SKM-1 treated with dmso at 0.1 percent for 144 hours (cell line): Measurements from ENCODE around the gene RGMB.
A peak's percentile ranks its signal among the peaks of the same experiment; 100 is the strongest.

Experiments
- DNase-seq: peaks from one replicate; lab custom pipeline; 2025; ENCODE audit not compliant: unreplicated experiment; lab: John Stamatoyannopoulos, UW

RGMB gene

GRCh38 chr5:98784411-98784810 is 10.9 kb downstream of the RGMB start:
- no peak for DNase-seq

GRCh38 chr5:98785244-98785643 is 11.8 kb downstream of the RGMB start:
- DNase-seq: no peak

DNA sequence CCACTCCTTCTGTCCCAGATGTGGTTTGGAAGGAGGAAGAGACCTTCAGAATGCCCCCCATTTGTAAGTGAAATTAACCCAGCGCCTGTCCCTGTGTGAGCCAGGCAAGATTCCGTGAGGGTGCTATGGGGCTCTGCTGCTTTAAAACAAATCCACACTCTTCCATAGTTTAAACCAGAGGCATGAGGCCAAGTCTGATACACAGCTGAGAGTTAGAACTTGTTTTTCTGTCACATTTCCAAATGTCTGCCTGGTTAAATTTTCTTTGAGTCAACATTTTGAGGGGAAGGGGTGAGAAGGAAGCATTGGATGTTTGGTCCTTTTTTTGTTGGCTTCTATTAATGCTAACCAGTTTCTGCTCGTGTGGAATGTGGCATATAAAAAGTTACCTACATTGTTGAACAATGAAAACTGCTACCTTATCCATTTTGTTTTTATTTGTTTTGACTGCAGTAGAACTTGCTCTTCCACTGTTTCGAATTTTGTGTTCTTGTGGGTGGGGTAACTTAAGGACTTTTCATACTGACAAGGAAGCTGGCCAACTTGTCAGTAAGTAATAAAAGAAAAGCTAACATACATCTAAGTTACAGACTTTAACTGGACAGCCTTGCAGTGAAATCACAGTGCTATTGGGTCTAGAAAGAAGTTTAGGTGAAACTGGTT is 12.9 kb downstream of the RGMB start:
- no peak for DNase-seq

DNA sequence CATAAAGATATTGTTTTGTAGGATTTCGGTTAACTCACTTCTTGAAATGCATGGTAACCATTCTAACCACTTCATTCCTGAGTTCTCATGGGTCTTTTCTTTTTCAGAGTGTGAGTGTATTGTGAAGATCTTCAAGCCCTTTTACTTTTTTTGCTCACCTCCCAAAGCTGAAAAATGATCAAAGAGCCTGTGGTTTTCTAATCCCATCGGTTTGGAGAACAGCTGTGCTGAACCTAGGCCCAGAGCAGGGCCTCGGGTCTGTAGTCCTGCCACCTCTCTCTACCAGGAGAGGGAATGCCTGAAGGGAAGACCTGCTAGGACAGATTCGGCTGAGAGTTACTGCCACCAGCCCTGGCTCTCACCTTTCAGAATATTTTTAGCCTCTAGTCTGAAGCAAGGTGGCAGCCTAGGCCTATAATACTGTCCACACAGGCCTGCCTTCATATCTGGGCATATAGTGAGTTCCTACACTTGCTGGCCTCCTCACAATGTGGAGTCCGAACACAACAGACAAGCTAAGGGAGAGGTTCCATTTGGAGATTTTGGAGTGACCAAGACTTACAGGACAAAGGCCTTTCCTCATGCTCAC is 13.8 kb downstream of the RGMB start:
- DNase-seq: no peak

DNA sequence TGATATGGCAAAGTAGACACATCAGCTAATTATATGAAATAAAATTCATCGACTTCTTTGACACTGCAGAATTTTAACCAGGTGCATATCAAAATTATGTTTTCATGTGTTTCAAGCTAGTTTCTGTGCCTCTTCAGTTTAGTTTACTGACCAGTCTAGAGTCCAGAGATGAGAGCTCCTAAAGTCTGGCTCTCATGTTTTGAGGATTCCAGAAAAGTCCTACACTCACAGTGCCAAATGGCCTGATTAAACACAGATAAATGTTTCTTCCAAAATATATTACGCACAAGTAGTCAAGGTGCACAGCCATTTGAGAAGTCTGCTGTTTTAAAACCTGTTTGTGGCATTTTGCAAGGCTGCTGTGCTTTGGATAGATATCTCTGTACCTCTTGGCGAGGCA is 15.6 kb downstream of the RGMB start:
- DNase-seq: no peak

DNA sequence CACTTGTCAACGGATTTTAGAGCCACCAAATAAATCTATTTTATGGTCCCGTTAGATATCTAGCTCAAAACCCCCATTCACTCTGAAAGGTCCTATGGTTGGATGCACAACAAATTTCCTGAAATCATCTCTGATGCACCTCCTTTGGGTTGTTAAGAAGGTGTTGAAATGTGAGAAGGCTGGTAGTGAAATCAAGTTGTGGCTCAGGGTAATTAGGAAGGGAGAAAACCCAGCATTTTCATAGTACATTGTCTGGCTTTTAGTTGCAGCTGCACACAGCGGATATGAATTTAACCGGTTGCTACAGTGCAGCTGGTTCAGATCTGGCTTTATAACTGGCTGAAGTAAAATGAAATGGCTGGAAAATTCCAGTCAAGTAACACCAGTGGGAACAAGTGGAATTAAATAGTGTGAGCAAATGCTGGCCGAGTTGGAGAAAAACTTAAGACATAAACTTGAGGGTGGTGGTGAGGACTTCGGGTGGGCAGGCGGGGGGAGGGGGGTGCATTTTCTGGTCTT is 17.6 kb downstream of the RGMB start:
- DNase-seq: no peak

DNA sequence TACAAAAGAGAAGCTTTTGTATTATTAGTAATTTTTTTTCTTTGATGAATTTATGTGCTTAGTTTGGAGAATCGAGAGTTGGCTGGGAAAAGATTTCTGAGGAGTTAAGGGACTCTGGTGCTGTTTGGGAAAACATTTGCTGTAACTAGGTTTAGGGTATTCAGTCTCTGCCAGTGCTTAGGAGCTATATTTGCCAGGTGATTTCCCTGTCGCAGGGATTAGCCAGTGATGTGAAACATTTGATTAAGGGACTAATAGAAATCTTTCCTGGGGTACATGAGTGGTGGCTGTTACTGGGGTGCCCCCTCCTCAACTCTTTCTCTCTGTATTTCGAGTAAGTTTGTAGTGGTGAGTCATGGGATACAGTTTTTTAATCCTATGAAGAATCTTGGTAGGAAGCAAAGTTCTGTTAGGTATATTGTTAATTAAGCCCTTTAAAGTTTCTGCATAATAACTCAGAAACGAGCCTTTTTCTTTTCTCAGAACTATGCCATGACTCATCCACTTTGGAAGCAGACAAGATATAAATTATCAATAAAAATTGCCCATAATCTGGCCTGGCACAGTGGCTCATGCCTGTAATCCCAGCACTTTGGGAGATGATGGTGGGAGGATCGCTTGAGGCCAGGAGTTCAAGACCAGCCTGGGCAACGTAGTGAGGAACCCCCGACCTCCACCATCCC is 18.6 kb downstream of the RGMB start:
- DNase-seq: no peak

GRCh38 chr5:98793223-98793622 is 19.8 kb downstream of the RGMB start:
- DNase-seq: no peak

GRCh38 chr5:98794001-98794400 is 20.5 kb downstream of the RGMB start:
- no peak for DNase-seq

- DNase-seq: no peak
These were observed 21.1 kb downstream of the RGMB start for GRCh38 chr5:98794414-98795080.

GRCh38 chr5:98795243-98795642 is 21.8 kb downstream of the RGMB start:
- DNase-seq: no peak

- peak; percentile 40 for DNase-seq
These were observed 22.9 kb downstream of the RGMB start for GRCh38 chr5:98796197-98796972.

GRCh38 chr5:98798371-98798770 is 24.9 kb downstream of the RGMB start:
- DNase-seq: no peak

- no peak for DNase-seq
These were observed 25.4 kb downstream of the RGMB start for GRCh38 chr5:98798847-98799246.

DNA sequence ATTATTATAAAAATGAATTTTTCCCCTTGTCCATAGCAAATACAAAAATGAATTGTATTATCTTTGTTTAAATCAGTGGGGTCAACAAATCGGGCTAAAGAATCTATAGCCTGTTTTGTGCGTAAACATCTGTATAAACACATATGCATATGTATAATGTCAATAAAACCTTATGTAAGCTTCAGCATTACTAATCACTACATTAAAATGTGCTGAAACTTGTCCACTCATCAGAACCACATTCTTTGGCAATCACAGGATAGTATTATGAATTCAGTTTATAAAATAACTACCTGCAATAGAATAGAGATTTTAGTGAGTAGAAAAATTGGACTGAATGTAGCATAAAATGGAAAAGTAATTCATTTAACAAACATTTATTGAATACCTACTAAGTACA is 30.6 kb downstream of the RGMB start:
- DNase-seq: no peak

DNA sequence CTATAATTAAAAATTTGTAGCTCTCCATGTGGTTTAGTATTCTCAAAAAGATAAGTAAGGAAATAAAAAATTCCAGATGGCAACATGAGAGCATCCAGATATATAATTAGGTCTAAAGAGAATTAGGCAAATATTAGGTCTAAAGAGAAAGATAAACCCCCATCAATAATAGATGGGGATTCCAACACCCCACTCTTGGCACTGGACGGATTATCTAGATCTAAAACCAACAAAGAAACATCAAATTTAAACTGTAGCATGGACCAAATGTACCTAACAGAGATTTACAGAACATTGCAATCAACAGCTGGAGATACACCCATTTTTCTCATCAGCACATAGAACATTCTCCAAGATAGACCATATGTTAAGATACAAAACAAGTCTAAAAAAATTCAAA is 31.6 kb downstream of the RGMB start:
- no peak for DNase-seq

GRCh38 chr5:98807806-98808205 is 34.3 kb downstream of the RGMB start:
- no peak for DNase-seq

DNA sequence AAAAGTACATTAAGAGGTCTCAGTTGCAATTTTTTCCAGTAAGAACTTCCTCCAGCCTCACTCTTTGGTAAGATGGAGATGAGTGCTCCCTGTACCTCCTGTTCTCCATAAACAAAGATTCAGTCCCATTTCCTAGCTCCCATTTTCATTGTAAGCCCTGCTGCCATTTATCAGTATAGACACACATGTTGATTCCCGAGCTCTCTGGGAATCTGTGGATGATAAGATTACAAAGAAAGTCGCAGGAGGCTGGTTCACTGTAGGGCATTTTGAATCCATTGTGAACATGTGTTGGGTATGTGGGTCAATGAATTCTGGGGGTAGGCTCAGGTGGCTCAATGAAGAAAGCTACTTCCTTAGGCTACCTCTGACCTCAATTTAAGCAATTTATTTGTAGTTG is 36.7 kb downstream of the RGMB start:
- no peak for DNase-seq

- no peak for DNase-seq
These were observed 40.3 kb downstream of the RGMB start for GRCh38 chr5:98813755-98814154.

GRCh38 chr5:98816582-98817222 is 43.2 kb downstream of the RGMB start:
- no peak for DNase-seq
